SKM-1 treated with dmso at 0.1 percent for 144 hours (cell line): ENCODE measurements around the gene PRSS33.

Experiments used
- DNase-seq: peaks from one replicate; lab custom pipeline; 2025; ENCODE audit not compliant: unreplicated experiment; lab: John Stamatoyannopoulos, UW

PRSS33 gene

DNA sequence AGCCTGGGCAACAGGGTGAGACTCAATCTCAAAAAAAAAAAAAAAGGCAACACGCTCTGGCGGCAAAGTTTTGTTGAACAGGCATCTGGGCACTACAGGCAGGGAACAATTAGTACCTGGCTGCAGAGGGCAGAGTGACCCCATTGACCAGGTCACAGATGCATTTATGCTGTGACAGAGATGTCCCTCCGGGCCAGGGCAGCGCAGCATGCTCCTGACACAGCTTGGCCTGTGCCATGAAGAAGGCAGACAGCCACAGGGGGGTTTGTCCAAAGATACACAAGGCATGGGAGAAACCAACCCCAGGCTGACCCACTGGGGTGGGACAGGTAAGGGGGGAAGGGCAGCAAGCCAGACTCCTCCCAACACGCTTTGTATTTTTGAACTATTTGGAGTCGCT is 42.6 kb downstream of the PRSS33 start:
- no peak for DNase-seq

DNA sequence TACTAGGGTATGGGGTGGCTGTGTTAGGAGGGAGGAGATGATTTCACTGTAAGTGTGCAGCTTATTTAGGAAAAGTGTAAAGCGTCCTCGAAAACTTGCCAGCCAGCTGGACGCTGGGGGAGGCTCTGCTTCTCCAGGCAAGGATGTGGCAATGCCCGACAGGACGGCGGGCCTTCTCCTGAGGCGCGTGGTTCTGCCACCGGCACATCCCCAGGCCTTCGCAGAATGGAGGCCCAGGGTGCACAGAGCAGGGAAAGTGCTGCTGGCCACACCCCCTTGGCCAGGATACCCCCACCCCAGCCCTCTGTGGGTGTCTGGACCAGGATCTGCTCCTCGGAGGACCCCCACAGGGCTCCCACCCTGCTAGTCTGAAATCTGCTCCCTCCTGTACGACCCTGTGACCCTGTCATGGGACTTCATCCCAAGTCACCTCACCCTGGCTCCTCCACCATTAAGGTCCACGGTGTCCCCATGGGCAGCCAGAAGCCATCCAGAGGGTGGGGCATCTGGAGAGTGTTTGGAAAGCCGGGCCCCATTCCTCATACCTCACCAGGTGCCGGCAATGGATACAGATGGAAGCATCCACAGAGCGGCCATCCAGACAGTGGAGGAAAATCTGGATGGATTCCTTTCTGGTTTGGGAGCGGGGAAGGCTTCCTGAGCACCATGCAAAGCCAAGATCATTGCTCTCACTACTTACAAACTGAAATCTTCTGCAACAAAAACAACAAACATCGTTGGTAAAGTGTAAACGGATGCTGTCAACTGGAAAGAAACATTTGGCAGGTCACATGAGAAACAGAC is 44.2 kb downstream of the PRSS33 start:
- no peak for DNase-seq

DNA sequence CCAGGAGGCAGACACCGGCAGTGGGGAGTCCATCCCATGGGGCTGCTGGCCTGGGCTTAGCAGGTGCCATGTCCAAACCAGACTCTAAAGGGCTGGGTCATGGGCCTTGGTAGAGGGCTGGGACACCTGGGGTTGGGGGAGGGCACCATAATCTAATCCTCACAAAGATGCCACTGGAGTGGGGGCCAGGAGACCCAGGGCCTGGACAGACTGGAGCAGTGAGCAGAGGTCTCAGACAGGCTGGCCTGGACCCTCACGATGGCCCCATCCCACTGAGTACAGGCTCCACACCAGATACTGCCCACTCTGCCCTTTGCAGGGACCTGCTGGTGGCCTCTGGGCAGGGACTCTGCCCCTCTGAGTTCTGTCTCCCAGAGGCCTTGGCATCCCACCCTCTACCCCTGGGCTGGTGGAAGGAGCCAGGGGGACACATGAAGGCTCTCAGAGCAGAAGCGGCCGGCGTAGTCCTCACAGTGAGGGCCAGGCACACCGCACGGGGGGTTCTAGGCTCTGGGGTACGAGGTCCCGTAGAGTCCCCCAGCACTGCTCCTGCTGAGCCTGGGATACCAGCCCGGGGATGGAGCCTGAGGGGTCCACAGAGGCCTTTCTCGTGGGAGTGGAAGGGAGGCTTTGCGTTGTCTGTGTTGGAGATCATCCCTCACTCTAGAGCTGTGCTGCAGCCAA is 44.9 kb downstream of the PRSS33 start:
- DNase-seq: no peak

DNA sequence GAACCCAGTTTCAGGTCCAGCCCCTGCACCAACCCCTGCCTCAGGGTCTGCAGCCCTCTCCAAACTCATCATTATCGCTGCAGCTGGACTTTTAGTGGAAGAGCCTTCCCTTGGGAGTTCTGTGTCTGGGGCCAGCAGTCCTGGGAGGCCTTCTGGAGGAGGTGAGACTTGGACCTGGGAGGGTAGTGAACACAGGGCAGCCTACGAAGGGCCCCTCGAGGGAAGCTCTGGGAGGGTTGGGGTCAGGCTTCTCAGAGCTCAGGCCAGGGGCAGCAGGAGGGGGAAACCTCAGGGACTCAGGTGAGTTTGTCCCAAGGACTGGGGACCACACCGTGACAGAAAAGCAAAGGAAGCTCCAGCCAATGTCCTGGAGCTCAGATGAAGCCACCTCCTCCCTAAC is 46.2 kb downstream of the PRSS33 start:
- DNase-seq: no peak

DNA sequence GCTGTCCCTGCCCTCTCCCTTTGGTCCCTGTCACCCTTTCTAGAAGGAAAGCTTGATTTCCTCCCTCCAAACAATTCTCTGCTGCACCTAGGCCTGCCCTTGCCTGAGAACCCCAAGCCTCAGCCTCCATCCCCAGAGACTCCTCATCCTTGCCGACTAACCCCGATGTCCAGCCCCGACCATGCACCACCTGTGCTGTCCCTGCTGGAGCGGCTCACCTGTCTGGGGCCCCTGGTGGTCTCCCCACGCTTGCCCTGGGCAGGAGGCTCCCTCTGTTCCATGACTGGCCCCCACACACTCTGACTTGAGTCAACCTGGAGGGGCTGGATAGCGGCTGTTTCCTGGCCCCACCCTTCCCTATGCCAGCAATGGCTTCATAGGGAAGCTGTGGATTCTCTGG is 46.9 kb downstream of the PRSS33 start:
- DNase-seq: no peak

DNA sequence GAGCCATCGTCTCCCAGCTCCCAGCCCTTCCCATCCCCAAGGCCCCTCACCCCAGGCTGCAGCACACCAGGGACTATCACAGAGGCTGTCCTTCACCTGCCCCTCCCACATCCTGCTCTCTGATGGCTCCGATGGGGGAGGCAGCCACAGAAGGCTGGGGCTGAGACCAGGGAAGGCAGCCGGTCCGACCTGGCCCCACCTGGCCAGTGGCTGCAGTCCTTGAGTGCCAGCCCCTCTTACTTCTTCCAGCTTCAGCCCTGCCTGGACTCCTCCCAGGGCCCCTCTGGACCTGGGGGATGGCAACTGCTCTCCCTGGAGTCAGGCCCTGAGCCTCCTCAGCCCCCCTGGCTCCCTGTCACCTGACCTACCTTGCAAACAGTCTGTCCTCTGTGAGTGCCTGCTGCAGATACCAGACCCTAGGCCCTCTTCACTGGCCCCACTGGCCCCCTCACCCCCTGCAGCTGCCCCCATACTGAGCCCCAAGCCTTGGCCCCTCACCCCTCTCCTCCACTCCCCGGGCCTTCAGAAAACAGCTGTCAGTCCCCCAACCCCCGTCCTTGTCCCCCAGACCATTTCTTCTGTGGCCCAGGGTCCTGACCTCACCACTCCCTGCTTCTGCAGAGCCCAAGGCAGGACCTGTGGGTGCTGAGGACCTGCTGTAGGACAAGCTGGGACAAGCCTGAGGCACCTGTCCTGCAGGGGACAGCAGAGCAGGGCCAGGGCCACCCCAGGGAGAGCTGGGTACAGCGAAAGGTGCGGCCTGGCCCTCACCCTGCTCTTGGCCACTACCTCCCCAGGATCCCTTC is 47.5 kb downstream of the PRSS33 start:
- DNase-seq: no peak

DNA sequence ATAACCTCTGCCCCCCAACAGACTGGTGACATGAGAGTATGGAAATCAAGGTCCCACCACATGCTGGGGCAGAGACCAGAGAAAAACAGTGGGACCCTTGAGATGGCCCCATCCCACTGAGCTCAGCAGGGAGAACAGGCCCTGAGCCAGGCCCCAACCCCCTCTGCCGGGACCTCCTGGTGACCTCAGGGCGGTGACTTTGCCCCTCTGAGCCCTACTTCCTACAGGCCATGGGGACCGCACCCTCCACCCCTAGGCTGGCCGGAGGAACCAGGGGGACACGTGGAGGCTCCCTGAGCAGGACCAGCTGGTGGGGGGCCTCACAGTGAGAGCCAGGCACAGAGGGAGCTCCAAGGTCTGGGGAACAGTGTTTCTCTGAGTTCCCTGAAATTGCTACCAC is 48.7 kb downstream of the PRSS33 start:
- no peak for DNase-seq

DNA sequence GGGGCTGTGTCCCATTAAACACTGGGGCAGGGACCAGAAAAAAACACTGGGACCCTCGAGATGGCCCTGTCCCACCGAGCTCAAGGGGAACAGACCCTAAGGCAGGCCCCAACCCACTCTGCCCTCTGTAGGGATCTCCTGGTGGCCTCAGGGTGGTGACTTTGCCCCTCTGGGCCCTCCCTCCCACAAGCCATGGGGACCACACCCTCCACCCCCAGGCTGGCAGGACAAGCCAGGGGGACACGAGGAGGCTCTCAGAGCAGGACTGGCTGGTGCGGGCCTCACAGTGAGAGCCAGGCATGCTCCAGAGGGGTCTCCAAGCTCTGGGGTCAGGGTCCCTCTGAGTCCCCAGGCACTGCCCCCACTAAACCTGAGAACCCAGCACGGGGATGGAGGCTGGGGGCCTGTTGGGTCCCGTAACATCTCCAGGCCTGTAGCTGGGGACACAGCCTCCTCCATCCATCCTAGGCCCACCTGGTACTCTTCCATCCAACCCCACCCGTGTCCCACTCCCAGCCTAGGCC is 49.4 kb downstream of the PRSS33 start:
- DNase-seq: no peak

DNA sequence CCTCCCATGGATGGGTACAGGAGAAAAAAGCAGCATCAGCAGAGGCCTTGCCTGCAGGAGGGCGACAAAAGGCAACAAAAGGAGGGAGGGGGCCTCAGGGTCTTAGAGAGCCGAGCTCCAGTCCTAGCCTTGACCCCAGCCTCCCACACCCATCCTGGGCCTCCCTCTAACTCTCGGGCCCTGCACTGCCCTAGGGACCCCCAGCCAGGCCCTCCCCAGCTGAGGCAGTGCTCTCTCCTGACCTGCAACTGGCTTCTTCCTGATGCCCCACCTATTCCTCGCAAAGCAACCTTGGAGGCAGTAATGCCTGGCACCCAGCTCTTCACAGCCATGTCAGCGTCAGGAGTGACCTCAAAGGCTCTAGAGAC is 50.1 kb downstream of the PRSS33 start:
- DNase-seq: no peak

DNA sequence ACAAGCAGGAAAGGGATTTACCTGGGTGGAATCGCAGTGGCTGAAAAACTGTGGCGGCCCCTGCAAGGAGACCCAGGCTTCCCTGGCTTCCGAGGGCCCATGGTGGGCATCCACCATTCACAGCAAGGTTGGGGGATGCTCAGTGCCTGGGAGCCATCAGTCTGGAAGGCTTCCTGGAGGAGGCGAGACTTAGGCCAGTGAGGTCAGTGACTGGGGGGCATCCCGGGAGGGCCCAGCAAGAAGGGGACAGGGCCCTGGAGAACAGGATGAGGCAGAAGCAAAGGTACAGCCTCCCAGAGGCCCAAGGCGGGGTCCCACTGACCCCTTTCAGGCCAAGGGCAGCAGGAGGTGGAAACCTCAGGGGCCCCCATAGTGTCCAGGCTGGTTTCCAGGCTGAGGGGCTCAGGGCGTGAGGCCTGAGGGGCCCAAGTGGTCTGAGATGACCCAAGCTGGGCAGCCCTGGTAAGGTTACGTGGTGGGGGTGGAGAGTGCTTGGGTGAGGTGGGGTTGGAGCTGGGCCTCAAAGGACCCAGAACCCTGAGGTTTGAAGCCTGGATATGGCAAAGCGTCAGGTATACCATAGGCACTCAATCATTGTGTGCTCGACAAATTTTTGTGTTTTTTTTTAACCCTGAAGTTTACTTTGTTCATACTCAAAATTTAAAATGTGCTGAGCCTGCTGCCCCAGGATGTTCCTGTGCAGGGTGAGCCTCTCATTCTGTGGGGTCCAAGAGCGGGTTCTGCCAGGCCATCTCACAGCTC is 50.7 kb downstream of the PRSS33 start:
- DNase-seq: no peak

DNA sequence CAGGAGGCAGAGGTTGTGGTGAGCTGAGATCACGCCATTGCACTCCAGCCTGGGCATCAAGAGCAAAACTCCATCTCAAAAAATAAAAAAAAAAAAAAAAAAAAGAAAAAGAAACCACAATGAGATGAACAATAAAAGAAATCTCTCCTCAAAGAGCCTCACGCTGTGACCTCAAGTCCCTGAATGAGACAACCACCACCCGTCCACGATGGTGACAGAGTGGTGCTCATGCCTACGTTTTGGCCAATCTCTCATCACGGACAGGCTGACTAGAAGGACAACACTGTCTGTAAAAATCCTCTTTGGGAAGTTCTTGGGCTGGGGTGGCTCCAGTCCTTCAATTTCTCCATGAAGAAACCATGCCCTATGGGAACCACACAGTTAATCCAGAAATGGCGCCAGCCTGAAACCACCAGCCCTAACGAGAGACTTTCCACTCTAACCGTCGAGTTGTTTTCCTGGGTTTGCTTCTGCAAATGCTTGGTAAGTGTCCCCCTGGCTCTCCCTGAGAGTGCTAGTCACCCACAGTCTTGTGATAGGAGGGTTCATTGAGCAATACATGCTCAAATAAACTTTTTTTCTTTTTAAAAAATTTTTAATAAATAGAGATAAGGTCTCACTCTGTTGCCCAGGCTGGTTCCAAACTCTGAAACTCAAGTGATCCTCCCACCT is 52.4 kb downstream of the PRSS33 start:
- no peak for DNase-seq
